IMR-90 (cell line): ENCODE results near the gene PROSER2. TPM values are rescaled to one million over a fixed set of nuclear protein-coding genes. Genes with fewer than 3 reads are reported as not detected.

ENCODE experiments used
- ATAC-seq: fragments of 200-7000 bp; cut with Tn5 transposase; 2 replicates; pipeline ENCODE4 v1.9.1; 2020; ENCODE audit warnings: low read depth, mild to moderate bottlenecking, moderate library complexity
- BruUV-seq: library from RNA; stranded (reverse); fragments of 400-500 nt; replicated peaks from 2 replicates; lab custom pipeline; 2021; lab: Mats Ljungman, UMichigan
- CTCF ChIA-PET: fragments of 300-600 bp; formaldehyde crosslinking; extraction: SDS; loops from one replicate; lab custom pipeline; 2021; ENCODE audit warnings: antibody characterized with exemption; lab: Yijun Ruan, JAX
- POLR2A ChIA-PET: fragments of 300-600 bp; sonication (Branson Sonifier 250); formaldehyde crosslinking; loops from one replicate; lab custom pipeline; 2022; ENCODE audit warnings: antibody characterized with exemption; ENCODE audit not compliant: unreplicated experiment; lab: Charles Lee
- DNase-seq: peaks from one replicate; pipeline ENCODE4 v3.0.0; 2013
- H2AFZ ChIP-seq: replicated peaks from 2 replicates; pipeline ENCODE3; 2013; ENCODE audit warnings: low read length, mild to moderate bottlenecking; ENCODE audit not compliant: poor library complexity
- H2AK5ac ChIP-seq: 2 replicates; pipeline ENCODE4 v1.6.1; 2013; ENCODE audit warnings: low read depth, low read length, inconsistent platforms
- H2AK9ac ChIP-seq: replicated peaks from 2 replicates; pipeline ENCODE3; 2013; ENCODE audit warnings: mild to moderate bottlenecking, low read depth, low read length, moderate library complexity; ENCODE audit not compliant: poor library complexity
- H2BK120ac ChIP-seq: 2 replicates; pipeline ENCODE4 v1.6.1; 2013; ENCODE audit warnings: low read depth, low read length, inconsistent platforms
- H2BK15ac ChIP-seq: 3 replicates; pipeline ENCODE4 v1.6.1; 2013; ENCODE audit warnings: low read depth, low read length, inconsistent platforms
- H2BK20ac ChIP-seq: 2 replicates; pipeline ENCODE4 v1.6.1; 2013; ENCODE audit warnings: low read depth, mild to moderate bottlenecking, inconsistent platforms, low read length, moderate library complexity
- H2BK5ac ChIP-seq: 2 replicates; pipeline ENCODE4 v1.6.1; 2013; ENCODE audit warnings: mild to moderate bottlenecking, low read depth, low read length, inconsistent platforms; ENCODE audit not compliant: poor library complexity, severe bottlenecking
- H3K14ac ChIP-seq: replicated peaks from 2 replicates; pipeline ENCODE4 v1.6.1; 2013; ENCODE audit warnings: low read depth, low read length, inconsistent platforms
- H3K18ac ChIP-seq: 2 replicates; pipeline ENCODE4 v1.6.1; 2013; ENCODE audit warnings: low read depth, low read length, control low read depth
- H3K23ac ChIP-seq: 2 replicates; pipeline ENCODE4 v1.6.1; 2013; ENCODE audit warnings: low read depth, low read length, inconsistent platforms
- H3K27ac ChIP-seq: 2 replicates; pipeline ENCODE4 v1.5.1; 2013; ENCODE audit warnings: mild to moderate bottlenecking, control low read depth, low read length; ENCODE audit not compliant: insufficient read depth
- H3K27me3 ChIP-seq: 2 replicates; pipeline ENCODE4 v1.6.1; 2013; ENCODE audit warnings: low read length; ENCODE audit not compliant: control insufficient read depth, insufficient read depth
- H3K36me3 ChIP-seq: 2 replicates; pipeline ENCODE4 v1.6.1; 2013; ENCODE audit warnings: low read length, mixed read lengths; ENCODE audit not compliant: control insufficient read depth, insufficient read depth
- H3K4ac ChIP-seq: 2 replicates; pipeline ENCODE4 v1.6.1; 2013; ENCODE audit warnings: low read depth, low read length, inconsistent platforms
- H3K4me1 ChIP-seq: 2 replicates; pipeline ENCODE4 v1.6.1; 2013; ENCODE audit warnings: low read length, mixed read lengths; ENCODE audit not compliant: control insufficient read depth, insufficient read depth
- H3K4me2 ChIP-seq: 2 replicates; pipeline ENCODE4 v1.6.1; 2013; ENCODE audit warnings: low read depth, mild to moderate bottlenecking, control low read depth, low read length, moderate library complexity
- H3K4me3 ChIP-seq: 2 replicates; pipeline ENCODE4 v1.5.1; 2013; ENCODE audit warnings: low read depth, mild to moderate bottlenecking, control low read depth, low read length, moderate library complexity; ENCODE audit not compliant: insufficient read depth
- H3K56ac ChIP-seq: 2 replicates; pipeline ENCODE4 v1.6.1; 2013; ENCODE audit warnings: low read length, inconsistent platforms; ENCODE audit not compliant: insufficient read depth; ENCODE audit errors: extremely low read depth
- H3K79me1 ChIP-seq, 2 experiments: 2 replicates each; pipeline ENCODE4 v1.6.1; 2013; ENCODE audit warnings: low read length in 2 of 2, inconsistent platforms in 1 of 2, low read depth in 1 of 2
- H3K9ac ChIP-seq: 2 replicates; pipeline ENCODE4 v1.6.1; 2013; ENCODE audit warnings: low read depth, low read length, control low read depth
- H3K9me1 ChIP-seq: 2 replicates; pipeline ENCODE4 v1.6.1; 2013; ENCODE audit warnings: low read length, inconsistent platforms; ENCODE audit not compliant: insufficient read depth
- H3K9me3 ChIP-seq: 2 replicates; pipeline ENCODE4 v1.6.1; 2013; ENCODE audit warnings: low read length; ENCODE audit not compliant: control insufficient read depth, insufficient read depth
- H4K20me1 ChIP-seq: 2 replicates; pipeline ENCODE4 v1.6.1; 2013; ENCODE audit warnings: low read length, inconsistent platforms; ENCODE audit not compliant: insufficient read depth
- H4K5ac ChIP-seq: 2 replicates; pipeline ENCODE4 v1.6.1; 2013; ENCODE audit warnings: mild to moderate bottlenecking, low read depth, low read length, control low read depth
- H4K8ac ChIP-seq, 2 experiments: 2 replicates each; pipeline ENCODE4 v1.6.1; 2013; ENCODE audit warnings: low read depth in 2 of 2, low read length in 2 of 2, control low read depth in 1 of 2, inconsistent platforms in 1 of 2
- H4K91ac ChIP-seq: 2 replicates; pipeline ENCODE4 v1.6.1; 2013; ENCODE audit warnings: low read depth, low read length, inconsistent platforms; ENCODE audit not compliant: insufficient read depth
- BHLHE40 ChIP-seq: fragments of 150-350 bp; IDR thresholded peaks from 2 replicates; pipeline ENCODE4 v1.6.1; 2016; ENCODE audit warnings: mild to moderate bottlenecking, low read depth, low read length
- CEBPB ChIP-seq: IDR thresholded peaks from 2 replicates; pipeline ENCODE4 v1.6.1; 2012; ENCODE audit warnings: low read depth, low read length, improper control_type of control experiment
- CHD1 ChIP-seq: IDR thresholded peaks from 2 replicates; pipeline ENCODE4 v1.6.1; 2012; ENCODE audit warnings: low read depth, low read length, improper control_type of control experiment
- CTCF ChIP-seq: conservative IDR thresholded peaks from 2 replicates; pipeline ENCODE4 v1.5.1; 2012; ENCODE audit warnings: mild to moderate bottlenecking, low read depth, low read length, improper control_type of control experiment
- ELK1 ChIP-seq: fragments of 150-350 bp; IDR thresholded peaks from 2 replicates; pipeline ENCODE4 v1.6.1; 2016; ENCODE audit warnings: low read depth, mild to moderate bottlenecking, low read length, moderate library complexity, borderline replicate concordance
- FOS ChIP-seq: fragments of 150-350 bp; IDR thresholded peaks from 2 replicates; pipeline ENCODE4 v1.6.1; 2016; ENCODE audit warnings: low read depth, low read length
- MAFK ChIP-seq: IDR thresholded peaks from 2 replicates; pipeline ENCODE4 v1.6.1; 2012; ENCODE audit warnings: low read depth, low read length, improper control_type of control experiment
- MAZ ChIP-seq: IDR thresholded peaks from 2 replicates; pipeline ENCODE4 v1.6.1; 2012; ENCODE audit warnings: low read depth, mild to moderate bottlenecking, low read length, improper control_type of control experiment, moderate library complexity, borderline replicate concordance
- MXI1 ChIP-seq: IDR thresholded peaks from 2 replicates; pipeline ENCODE4 v1.6.1; 2012; ENCODE audit warnings: low read depth, mild to moderate bottlenecking, low read length, moderate library complexity, borderline replicate concordance
- NFE2L2 ChIP-seq: fragments of 150-350 bp; IDR thresholded peaks from 2 replicates; pipeline ENCODE4 v1.6.1; 2016; ENCODE audit warnings: low read depth, mild to moderate bottlenecking, low read length
- POLR2A ChIP-seq: IDR thresholded peaks from 2 replicates; pipeline ENCODE4 v1.6.1; 2012; ENCODE audit warnings: mild to moderate bottlenecking, low read depth, low read length
- RAD21 ChIP-seq: IDR thresholded peaks from 2 replicates; pipeline ENCODE4 v1.6.1; 2012; ENCODE audit warnings: low read length, improper control_type of control experiment
- RCOR1 ChIP-seq: IDR thresholded peaks from 2 replicates; pipeline ENCODE4 v1.6.1; 2012; ENCODE audit warnings: mild to moderate bottlenecking, low read length, improper control_type of control experiment; ENCODE audit not compliant: insufficient replicate concordance
- RFX5 ChIP-seq: IDR thresholded peaks from 2 replicates; pipeline ENCODE4 v1.8.0; 2012; ENCODE audit warnings: low read depth, mild to moderate bottlenecking, low read length, moderate library complexity
- SMC3 ChIP-seq: fragments of 150-350 bp; IDR thresholded peaks from 2 replicates; pipeline ENCODE4 v1.6.1; 2016; ENCODE audit warnings: low read depth, mild to moderate bottlenecking, antibody characterized with exemption, low read length, moderate library complexity
- WGBS, 2 experiments: methylation state at CpG; one replicate each; pipeline versions ENCODE4 v1.1.5 to v1.1.7; 2013; ENCODE audit warnings: missing lambda C conversion rate in 2 of 2; ENCODE audit not compliant: insufficient read length in 1 of 2; ENCODE audit errors: extremely low coverage in 2 of 2; 5-methylcytosine and 5-hydroxymethylcytosine counted together
- dilution Hi-C: fragments of 300-500 bp; cut with HindIII; formaldehyde crosslinking; loops from one replicate; pipeline ENCODE4 v1.14.3; 2018; ENCODE audit warnings: low sequenced_read_pairs; ENCODE audit not compliant: unreplicated experiment
- in situ Hi-C: fragments of 300-500 bp; cut with MboI; formaldehyde crosslinking; loops from 3 replicates; pipeline ENCODE4 v1.14.3; 2019; ENCODE audit warnings: low sequenced_read_pairs, inconsistent platforms, mixed read lengths
- intact Hi-C: fragments of 100-400 bp; cut with micrococcal nuclease; formaldehyde crosslinking; loops from 2 replicates; pipeline ENCODE4 v1.10.0; 2022
- polyA plus RNA-seq, 3 experiments: library from polyadenylated mRNA; depleted of rRNA; stranded (reverse); fragments of >200 nt; gene quantifications; 2 replicates each; pipeline ENCODE4 v1.2.3, GENCODE V29; 2012; ENCODE audit warnings: low replicate concordance in 1 of 3
- total RNA-seq: library from RNA; depleted of rRNA; stranded (reverse); fragments of >200 nt; gene quantifications from 2 replicates; pipeline ENCODE4 v1.2.3, GENCODE V29; 2012
- TF ChIP-seq, protein P1 (sequence below): fragments of 150-350 bp; IDR thresholded peaks from 2 replicates; pipeline ENCODE4 v1.6.1; 2017; ENCODE audit warnings: mild to moderate bottlenecking, antibody characterized with exemption, low read length, low read depth

PROSER2 gene
- total and polyA plus RNA-seq, 2 of the 4 experiments (the other 2 are of a cell fraction) = 1.4 to 2.0 TPM

DNA sequence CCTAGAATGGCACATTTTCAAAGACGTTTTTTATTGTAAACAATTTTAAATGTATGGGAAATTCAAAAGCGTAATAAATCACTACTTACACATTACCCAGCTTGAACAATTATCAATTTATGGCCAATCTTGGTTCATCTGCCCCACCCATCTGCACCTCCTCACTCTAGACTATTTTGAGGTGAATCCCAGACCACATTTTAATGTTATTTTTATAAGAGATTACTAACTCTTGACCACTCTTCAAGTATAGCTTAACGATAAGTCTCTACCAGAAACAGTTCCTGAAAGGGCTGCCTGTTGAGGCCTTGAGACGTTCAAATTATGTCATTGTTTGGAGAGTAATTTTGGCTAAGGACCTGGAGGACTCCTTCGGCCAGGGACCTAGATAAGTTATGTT is 47.7 kb upstream of the PROSER2 start:
- Histone ChIP-seq H3K18ac (peak overlapping the region; percentile 68; the same call in 1 of the 2 replicates), H2AFZ (no peak overlapping the region), H3K9me3 (no peaks in the 10 kb centered on the region), H2BK120ac (no peak overlapping the region), H3K4ac (no peak overlapping the region), H4K8ac (no peak overlapping the region), H3K9ac (no peak overlapping the region), H3K27me3 (peaks cover 19% of the 10 kb centered on the region), H4K20me1 (no peaks in the 10 kb centered on the region), H3K14ac (no peak overlapping the region), H3K4me3 (no peak overlapping the region), H3K36me3 (no peaks in the 10 kb centered on the region), H2AK5ac (no peak overlapping the region), H3K27ac (no peak overlapping the region), H2BK5ac (no peak overlapping the region), H4K91ac (no peak overlapping the region), H2AK9ac (no peak overlapping the region), H3K4me2 (no peak overlapping the region), H3K4me1 (no peaks in the 10 kb centered on the region; the same call in 1 of the 2 replicates), H4K5ac (peak overlapping the region; percentile 44; the same call in 1 of the 2 replicates), H2BK20ac (no peak overlapping the region), H3K79me1 (no peaks in the 10 kb centered on the region), H3K56ac (no peak overlapping the region), H2BK15ac (no peak overlapping the region), H3K9me1 (peaks cover 3% of the 10 kb centered on the region), H3K23ac (no peak overlapping the region)
- dilution Hi-C loops (no loop called here), in situ Hi-C loops (no loop called here), intact Hi-C loops (no loop called here)
- ATAC-seq (no peak), DNase-seq (no peak)
- ChIA-PET POLR2A (no interaction called here), CTCF (no interaction called here)
- BruUV-seq = no TSS peak
- TF ChIP-seq MXI1 (no peak), CEBPB (no peak), POLR2A (no peak), FOS (no peak), RAD21 (no peak), NFE2L2 (no peak), MAZ (no peak), BHLHE40 (no peak), ELK1 (no peak), CHD1 (no peak), SMC3 (no peak), MAFK (no peak), RFX5 (no peak), CTCF (no peak), RCOR1 (no peak)
- TF ChIP-seq, protein P1, sequence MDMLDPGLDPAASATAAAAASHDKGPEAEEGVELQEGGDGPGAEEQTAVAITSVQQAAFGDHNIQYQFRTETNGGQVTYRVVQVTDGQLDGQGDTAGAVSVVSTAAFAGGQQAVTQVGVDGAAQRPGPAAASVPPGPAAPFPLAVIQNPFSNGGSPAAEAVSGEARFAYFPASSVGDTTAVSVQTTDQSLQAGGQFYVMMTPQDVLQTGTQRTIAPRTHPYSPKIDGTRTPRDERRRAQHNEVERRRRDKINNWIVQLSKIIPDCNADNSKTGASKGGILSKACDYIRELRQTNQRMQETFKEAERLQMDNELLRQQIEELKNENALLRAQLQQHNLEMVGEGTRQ = no peak
- no CpG with 5 or more reads among the region's 5 CpGs for WGBS, 2 experiments
